Endothelial cell of umbilical vein (primary cell): Measurements from ENCODE around the gene TBC1D17.

Experiments used
- EZH2 ChIP-seq: IDR thresholded peaks from 2 replicates; pipeline ENCODE4 v1.6.1; 2012; ENCODE audit warnings: borderline replicate concordance, low read depth, mild to moderate bottlenecking, moderate library complexity, low read length, inconsistent platforms; ENCODE audit not compliant: severe bottlenecking
- FOS ChIP-seq: IDR thresholded peaks from 2 replicates; pipeline ENCODE4 v1.6.1; 2011; ENCODE audit warnings: mild to moderate bottlenecking, low read length, moderate library complexity, borderline replicate concordance; ENCODE audit not compliant: insufficient read depth
- MYC ChIP-seq: IDR thresholded peaks from one replicate; pipeline ENCODE4 v1.6.1; 2011; ENCODE audit warnings: mild to moderate bottlenecking, low read depth, low read length
- POLR2A ChIP-seq: IDR thresholded peaks from 2 replicates; pipeline ENCODE4 v1.6.1; 2012; ENCODE audit warnings: low read depth, mild to moderate bottlenecking, control low read depth, low read length
- TF ChIP-seq, protein P1 (sequence below), 2 donors: IDR thresholded peaks; 1 replicate in 1 of 2; 2 replicates in 1 of 2; pipeline ENCODE4 v1.5.1; 2011; ENCODE audit warnings: low read length in 2 of 2, mild to moderate bottlenecking in 2 of 2, moderate library complexity in 2 of 2, control low read depth in 1 of 2, inconsistent platforms in 1 of 2, low read depth in 1 of 2; ENCODE audit not compliant: insufficient read depth in 1 of 2; ENCODE audit errors: extremely low read depth in 1 of 2

- TF ChIP-seq POLR2A: peak; percentile 84
- TF ChIP-seq, protein P1, sequence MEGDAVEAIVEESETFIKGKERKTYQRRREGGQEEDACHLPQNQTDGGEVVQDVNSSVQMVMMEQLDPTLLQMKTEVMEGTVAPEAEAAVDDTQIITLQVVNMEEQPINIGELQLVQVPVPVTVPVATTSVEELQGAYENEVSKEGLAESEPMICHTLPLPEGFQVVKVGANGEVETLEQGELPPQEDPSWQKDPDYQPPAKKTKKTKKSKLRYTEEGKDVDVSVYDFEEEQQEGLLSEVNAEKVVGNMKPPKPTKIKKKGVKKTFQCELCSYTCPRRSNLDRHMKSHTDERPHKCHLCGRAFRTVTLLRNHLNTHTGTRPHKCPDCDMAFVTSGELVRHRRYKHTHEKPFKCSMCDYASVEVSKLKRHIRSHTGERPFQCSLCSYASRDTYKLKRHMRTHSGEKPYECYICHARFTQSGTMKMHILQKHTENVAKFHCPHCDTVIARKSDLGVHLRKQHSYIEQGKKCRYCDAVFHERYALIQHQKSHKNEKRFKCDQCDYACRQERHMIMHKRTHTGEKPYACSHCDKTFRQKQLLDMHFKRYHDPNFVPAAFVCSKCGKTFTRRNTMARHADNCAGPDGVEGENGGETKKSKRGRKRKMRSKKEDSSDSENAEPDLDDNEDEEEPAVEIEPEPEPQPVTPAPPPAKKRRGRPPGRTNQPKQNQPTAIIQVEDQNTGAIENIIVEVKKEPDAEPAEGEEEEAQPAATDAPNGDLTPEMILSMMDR (IDR thresholded peaks at IDR 0.05; ENCODE audit: extremely low read depth in 1 of 2, insufficient read depth in 1 of 2, low read depth in 1 of 2, low read length in 2 of 2): no peak
- no peak for TF ChIP-seq MYC
- TF ChIP-seq FOS: no peak
- TF ChIP-seq EZH2: no peak
Measured at GRCh38 chr19:49877020-49877878, at the start of gene TBC1D17, which contains the start of gene AKT1S1.
